ENCODE measurements around the gene CALCB.

DNA sequence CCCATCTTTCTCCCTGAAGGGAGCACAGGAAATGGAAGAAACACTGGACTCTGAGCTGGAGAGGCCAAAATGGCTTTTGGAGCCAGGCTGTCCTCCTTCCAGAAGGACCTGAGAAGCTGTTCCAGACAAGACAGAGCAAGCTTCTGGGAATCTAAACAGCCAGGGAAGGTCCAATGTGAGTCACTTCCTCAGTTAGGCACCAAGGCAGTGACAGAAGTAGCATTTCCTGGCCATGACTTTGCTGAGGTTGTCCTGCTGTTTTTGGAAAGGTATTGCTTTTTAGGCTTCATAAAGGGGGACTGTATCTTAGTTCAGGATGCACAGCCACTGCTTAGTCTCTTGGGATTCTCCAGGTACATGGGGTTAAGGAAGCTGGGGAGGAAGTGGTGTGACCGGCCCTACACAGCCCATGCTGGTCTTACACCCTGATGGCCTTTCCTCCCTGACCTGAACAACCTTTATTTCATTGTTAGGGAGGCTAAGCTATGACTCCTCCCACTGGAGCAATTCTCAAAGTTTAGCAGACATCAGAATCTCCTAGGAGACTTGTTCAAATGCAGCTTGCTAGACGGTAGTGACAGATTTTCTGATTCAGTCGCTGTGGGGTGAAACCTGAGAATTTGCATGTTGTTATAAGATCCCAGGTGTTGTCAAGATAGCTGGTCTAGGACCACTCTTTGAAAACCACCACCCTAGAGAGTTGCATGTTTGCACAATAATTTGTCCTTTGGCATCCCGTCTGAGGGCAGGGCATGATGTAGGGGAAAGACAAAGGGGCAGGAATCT is 34.5 kb downstream of the CALCB start:
- TF ChIP-seq, protein P1, sequence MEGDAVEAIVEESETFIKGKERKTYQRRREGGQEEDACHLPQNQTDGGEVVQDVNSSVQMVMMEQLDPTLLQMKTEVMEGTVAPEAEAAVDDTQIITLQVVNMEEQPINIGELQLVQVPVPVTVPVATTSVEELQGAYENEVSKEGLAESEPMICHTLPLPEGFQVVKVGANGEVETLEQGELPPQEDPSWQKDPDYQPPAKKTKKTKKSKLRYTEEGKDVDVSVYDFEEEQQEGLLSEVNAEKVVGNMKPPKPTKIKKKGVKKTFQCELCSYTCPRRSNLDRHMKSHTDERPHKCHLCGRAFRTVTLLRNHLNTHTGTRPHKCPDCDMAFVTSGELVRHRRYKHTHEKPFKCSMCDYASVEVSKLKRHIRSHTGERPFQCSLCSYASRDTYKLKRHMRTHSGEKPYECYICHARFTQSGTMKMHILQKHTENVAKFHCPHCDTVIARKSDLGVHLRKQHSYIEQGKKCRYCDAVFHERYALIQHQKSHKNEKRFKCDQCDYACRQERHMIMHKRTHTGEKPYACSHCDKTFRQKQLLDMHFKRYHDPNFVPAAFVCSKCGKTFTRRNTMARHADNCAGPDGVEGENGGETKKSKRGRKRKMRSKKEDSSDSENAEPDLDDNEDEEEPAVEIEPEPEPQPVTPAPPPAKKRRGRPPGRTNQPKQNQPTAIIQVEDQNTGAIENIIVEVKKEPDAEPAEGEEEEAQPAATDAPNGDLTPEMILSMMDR (IDR thresholded peaks at IDR 0.05) = no peak
- TF ChIP-seq POLR2A (IDR thresholded peaks at IDR 0.05) = no peak
